Epidermal melanocyte (primary cell): ENCODE measurements around the gene KCNIP2.

Experiments used
- DNase-seq: peaks from one replicate; pipeline ENCODE4 v3.0.0; 2011; ENCODE audit warnings: low spot score; ENCODE audit not compliant: insufficient read length

Gene KCNIP2

GRCh38 chr10:101843032-101844021 is at the start of gene KCNIP2:
TSS of gene KCNIP2 (minus strand) at chr10:101843800. CDS start at chr10:101843568, 232 bp downstream.
- DNase-seq: no peak

GRCh38 chr10:101892782-101893391 is 49.3 kb upstream of the KCNIP2 start:
- no peak for DNase-seq

- peak; percentile 81 for DNase-seq
Measured at GRCh38 chr10:101889256-101890210, 45.9 kb upstream of the KCNIP2 start.

- DNase-seq: no peak
Measured at GRCh38 chr10:101888251-101888949, 44.8 kb upstream of the KCNIP2 start.

- DNase-seq: no peak
Measured at GRCh38 chr10:101887775-101888174, 44.2 kb upstream of the KCNIP2 start.

- no peak for DNase-seq
Measured at GRCh38 chr10:101886521-101887312, 43.1 kb upstream of the KCNIP2 start.

GRCh38 chr10:101881036-101881774 is 37.6 kb upstream of the KCNIP2 start:
- DNase-seq: no peak

- DNase-seq: no peak
Measured at GRCh38 chr10:101880232-101880573, 36.6 kb upstream of the KCNIP2 start.

GRCh38 chr10:101879456-101880231 is 36.0 kb upstream of the KCNIP2 start:
- DNase-seq: peak; percentile 24

GRCh38 chr10:101878869-101879268 is 35.3 kb upstream of the KCNIP2 start:
- DNase-seq: no peak

GRCh38 chr10:101875068-101875688 is 31.6 kb upstream of the KCNIP2 start:
- no peak for DNase-seq

- no peak for DNase-seq
Measured at GRCh38 chr10:101874252-101874651, 30.7 kb upstream of the KCNIP2 start.

GRCh38 chr10:101867931-101868330 is 24.3 kb upstream of the KCNIP2 start:
- DNase-seq: no peak

GRCh38 chr10:101859530-101859929 is 15.9 kb upstream of the KCNIP2 start:
- DNase-seq: no peak

GRCh38 chr10:101858723-101859500 is 15.3 kb upstream of the KCNIP2 start:
- no peak for DNase-seq

GRCh38 chr10:101857802-101858476 is 14.3 kb upstream of the KCNIP2 start:
- no peak for DNase-seq

GRCh38 chr10:101856626-101857025 is 13.0 kb upstream of the KCNIP2 start:
- DNase-seq: no peak
